ENCODE results near the gene FGF12.

The FGF12 gene

DNA sequence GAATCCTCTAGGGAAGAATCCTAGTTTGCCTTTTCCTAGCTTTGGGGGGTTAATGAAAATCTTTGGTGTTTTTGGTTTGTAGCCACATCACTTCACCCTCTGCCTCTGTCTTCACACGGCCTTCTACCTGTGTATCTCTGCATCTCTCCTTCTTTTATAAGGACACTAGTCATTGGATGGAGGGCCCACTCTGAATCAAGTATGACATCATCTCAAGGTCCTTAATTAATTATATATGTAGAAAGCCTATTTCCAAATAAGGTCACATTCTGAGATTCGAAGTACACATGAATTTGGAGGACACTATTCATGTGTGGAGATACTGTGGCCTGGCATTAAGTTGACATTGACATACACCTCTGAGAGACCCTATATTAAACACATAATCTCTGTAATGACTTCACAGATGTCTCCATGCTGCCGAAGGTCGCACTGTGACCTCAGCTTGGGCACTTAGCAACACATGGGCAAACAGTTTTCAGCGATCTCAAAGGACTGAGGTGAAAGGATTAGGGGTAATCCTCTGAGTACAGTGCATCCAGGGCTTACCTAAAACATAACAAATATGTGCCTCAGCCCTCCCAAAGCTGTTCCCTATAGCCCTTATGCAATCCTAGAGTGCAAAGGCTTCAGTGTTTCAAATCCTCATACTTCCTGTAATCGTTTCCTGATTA, 446.0 kb downstream of the FGF12 start:
- no peaks in the 10 kb centered on the region for H3K9me3 ChIP-seq (ENCODE audit: control insufficient read depth, low read length)
- TF ChIP-seq, protein P1, sequence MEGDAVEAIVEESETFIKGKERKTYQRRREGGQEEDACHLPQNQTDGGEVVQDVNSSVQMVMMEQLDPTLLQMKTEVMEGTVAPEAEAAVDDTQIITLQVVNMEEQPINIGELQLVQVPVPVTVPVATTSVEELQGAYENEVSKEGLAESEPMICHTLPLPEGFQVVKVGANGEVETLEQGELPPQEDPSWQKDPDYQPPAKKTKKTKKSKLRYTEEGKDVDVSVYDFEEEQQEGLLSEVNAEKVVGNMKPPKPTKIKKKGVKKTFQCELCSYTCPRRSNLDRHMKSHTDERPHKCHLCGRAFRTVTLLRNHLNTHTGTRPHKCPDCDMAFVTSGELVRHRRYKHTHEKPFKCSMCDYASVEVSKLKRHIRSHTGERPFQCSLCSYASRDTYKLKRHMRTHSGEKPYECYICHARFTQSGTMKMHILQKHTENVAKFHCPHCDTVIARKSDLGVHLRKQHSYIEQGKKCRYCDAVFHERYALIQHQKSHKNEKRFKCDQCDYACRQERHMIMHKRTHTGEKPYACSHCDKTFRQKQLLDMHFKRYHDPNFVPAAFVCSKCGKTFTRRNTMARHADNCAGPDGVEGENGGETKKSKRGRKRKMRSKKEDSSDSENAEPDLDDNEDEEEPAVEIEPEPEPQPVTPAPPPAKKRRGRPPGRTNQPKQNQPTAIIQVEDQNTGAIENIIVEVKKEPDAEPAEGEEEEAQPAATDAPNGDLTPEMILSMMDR (IDR thresholded peaks at IDR 0.05) = no peak
- no peaks in the 10 kb centered on the region for H3K27me3 ChIP-seq (ENCODE audit: control insufficient read depth, insufficient read depth, low read length)
- no peaks in the 10 kb centered on the region for H3K36me3 ChIP-seq (ENCODE audit: control insufficient read depth, insufficient read depth, low read length)
- H3K4me2 ChIP-seq (ENCODE audit: low read length) = no peak overlapping the region
- H2AFZ ChIP-seq = no peak overlapping the region
- no peaks in the 10 kb centered on the region for H3K4me1 ChIP-seq
- no peaks in the 10 kb centered on the region for H3K79me2 ChIP-seq
- no peak overlapping the region for H3K4me3 ChIP-seq (ENCODE audit: low read depth, low read length)
- H3K9ac ChIP-seq = no peak overlapping the region
- no peak overlapping the region for H3K27ac ChIP-seq

DNA sequence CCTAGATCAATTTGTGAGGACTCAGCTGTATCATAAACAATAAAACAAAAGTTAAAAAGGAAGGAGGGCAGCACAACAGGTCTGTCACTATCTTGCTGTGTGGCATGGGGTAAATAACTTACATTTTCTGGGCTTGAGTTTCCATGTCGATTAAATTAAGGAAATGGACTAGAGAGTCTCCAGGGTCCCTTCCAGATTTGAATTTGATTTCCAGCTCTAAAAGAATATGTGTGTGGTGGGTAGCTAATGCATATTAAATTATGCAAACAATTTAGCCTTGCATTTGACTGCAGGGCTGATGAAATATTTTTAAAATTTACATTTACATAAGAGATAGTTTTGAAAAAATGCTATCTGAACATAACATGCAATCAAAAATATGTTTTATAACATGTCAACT, 447.7 kb downstream of the FGF12 start:
- no peak overlapping the region for H2AFZ ChIP-seq
- TF ChIP-seq, protein P1 (IDR thresholded peaks at IDR 0.05) = no peak
- H3K4me3 ChIP-seq (ENCODE audit: low read depth, low read length) = no peak overlapping the region
- no peaks in the 10 kb centered on the region for H3K27me3 ChIP-seq (ENCODE audit: control insufficient read depth, insufficient read depth, low read length)
- H3K36me3 ChIP-seq (ENCODE audit: control insufficient read depth, insufficient read depth, low read length) = no peaks in the 10 kb centered on the region
- no peaks in the 10 kb centered on the region for H3K79me2 ChIP-seq
- no peaks in the 10 kb centered on the region for H3K9me3 ChIP-seq (ENCODE audit: control insufficient read depth, low read length)
- no peak overlapping the region for H3K27ac ChIP-seq
- H3K4me1 ChIP-seq = no peaks in the 10 kb centered on the region
- H3K9ac ChIP-seq = no peak overlapping the region
- H3K4me2 ChIP-seq (ENCODE audit: low read length) = no peak overlapping the region

DNA sequence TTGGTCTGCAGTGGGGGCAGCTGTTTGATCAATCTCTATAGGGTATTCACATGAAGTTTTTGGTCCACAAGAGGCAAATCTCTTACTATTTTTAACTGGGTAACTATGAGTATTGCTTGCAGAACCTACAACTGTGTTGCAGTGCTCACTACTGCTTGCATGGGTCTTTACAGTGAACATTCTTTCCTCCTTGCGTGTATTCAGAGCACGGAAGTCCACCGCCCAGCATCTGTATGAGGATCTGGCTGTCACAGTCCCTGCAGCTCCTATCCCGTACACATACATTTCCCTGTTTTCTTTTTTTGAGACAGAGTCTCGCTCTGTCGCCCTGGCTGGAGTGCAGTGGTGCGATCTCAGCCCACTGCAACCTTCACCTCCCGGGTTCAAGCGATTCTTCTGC, 449.9 kb downstream of the FGF12 start:
- Histone ChIP-seq H3K4me2 (ENCODE audit: low read length) (no peak overlapping the region), H3K79me2 (no peaks in the 10 kb centered on the region), H3K9me3 (ENCODE audit: control insufficient read depth, low read length) (no peaks in the 10 kb centered on the region), H3K4me1 (no peaks in the 10 kb centered on the region), H3K4me3 (ENCODE audit: low read depth, low read length) (no peak overlapping the region), H3K27me3 (ENCODE audit: control insufficient read depth, insufficient read depth, low read length) (no peaks in the 10 kb centered on the region), H3K9ac (no peak overlapping the region), H2AFZ (no peak overlapping the region), H3K36me3 (ENCODE audit: control insufficient read depth, insufficient read depth, low read length) (no peaks in the 10 kb centered on the region), H3K27ac (no peak overlapping the region)
- TF ChIP-seq, protein P1 (IDR thresholded peaks at IDR 0.05) = no peak

DNA sequence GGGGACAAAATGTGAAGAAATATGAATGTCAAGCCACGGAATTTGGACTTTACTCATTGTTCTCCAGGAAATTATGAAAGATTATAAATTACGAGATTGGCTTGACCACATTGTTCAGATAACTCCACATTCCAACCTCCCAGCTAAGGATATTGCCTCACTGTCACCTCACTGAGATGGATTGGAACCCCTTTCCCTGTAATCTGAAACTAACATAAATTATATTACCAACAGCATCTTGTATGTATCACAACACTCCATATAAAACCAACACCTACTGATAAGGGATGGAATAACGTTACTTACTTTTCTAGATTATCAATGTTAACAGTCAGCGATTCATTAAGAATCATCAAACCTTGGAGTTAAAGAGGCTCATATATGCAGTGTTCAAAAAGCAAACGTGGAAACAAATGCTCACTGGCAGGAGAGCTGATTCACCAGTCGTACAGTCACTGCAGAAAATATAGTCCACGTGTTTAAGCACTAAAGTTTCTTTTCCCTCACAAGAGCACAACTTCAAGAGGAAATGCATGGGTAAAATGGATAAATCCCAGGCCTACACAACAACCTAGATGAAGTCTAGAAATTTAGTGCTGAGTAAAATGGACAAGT, 451.5 kb downstream of the FGF12 start:
- TF ChIP-seq, protein P1 (IDR thresholded peaks at IDR 0.05) = no peak
- H3K79me2 ChIP-seq = no peaks in the 10 kb centered on the region
- H3K4me2 ChIP-seq (ENCODE audit: low read length) = no peak overlapping the region

DNA sequence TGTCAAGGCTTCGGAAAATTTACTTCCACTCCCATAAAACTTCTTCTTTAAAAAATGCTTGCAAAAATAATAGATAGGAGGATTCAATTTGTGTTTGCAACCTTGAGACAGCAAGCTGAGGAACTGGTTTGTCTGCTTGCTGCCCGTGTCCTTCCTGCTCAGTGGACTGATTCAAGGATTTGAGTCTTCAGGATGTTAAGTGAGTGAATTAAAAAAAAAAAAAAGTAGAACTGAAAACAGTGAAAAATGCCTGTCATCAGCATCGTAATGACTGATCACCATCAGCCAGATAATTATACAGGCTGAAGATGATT, 453.7 kb downstream of the FGF12 start:
- Histone ChIP-seq H3K4me3 (ENCODE audit: low read depth, low read length) (no peak overlapping the region), H3K4me2 (ENCODE audit: low read length) (peak overlapping the region; percentile 41), H2AFZ (no peak overlapping the region), H3K4me1 (no peaks in the 10 kb centered on the region), H3K79me2 (no peaks in the 10 kb centered on the region), H3K36me3 (ENCODE audit: control insufficient read depth, insufficient read depth, low read length) (no peaks in the 10 kb centered on the region), H3K9me3 (ENCODE audit: control insufficient read depth, low read length) (no peaks in the 10 kb centered on the region), H3K27ac (no peak overlapping the region), H3K27me3 (ENCODE audit: control insufficient read depth, insufficient read depth, low read length) (no peaks in the 10 kb centered on the region), H3K9ac (no peak overlapping the region)
- TF ChIP-seq, protein P1 (IDR thresholded peaks at IDR 0.05) = no peak

More for the DNA sequence above, 451.5 kb downstream of the FGF12 start:
- Histone ChIP-seq H3K4me1 (no peaks in the 10 kb centered on the region), H2AFZ (no peak overlapping the region), H3K27me3 (ENCODE audit: control insufficient read depth, insufficient read depth, low read length) (no peaks in the 10 kb centered on the region), H3K4me3 (ENCODE audit: low read depth, low read length) (no peak overlapping the region), H3K27ac (no peak overlapping the region), H3K9me3 (ENCODE audit: control insufficient read depth, low read length) (no peaks in the 10 kb centered on the region), H3K36me3 (ENCODE audit: control insufficient read depth, insufficient read depth, low read length) (no peaks in the 10 kb centered on the region), H3K9ac (no peak overlapping the region)

All from parathyroid adenoma (tissue), 2 donors.